ENCODE results near the gene ROR1.

DNA sequence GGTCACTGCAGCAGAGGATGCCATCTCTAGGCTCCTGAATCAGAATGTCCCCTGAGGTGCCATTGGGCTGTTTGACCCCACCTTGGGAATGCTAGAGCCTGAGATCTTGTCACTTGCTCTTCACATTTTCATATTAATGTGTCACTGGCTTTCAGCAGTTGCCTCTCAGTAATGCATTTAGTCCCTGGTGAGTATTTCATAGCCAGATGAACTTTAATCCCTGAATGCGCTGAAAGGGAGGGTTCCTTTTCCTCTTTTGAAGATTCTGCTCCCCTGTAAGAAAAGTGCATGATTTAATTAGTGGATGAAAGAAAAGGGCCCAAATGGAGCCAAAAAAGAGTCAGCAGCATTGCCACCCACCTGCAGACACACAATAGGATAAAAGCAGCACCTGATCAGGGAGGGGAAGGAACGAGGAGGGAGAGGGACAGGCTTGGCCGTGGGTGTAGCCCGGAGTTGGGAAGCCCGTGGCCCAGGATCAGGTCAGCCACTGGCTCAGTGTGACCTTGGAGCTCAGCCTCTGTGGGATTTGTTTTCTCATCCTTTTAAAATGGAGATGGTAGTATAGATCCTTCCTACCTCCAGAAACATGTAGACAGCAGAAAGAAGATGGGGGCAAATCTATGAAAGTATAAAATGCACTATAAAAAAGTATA is 31.1 kb downstream of the ROR1 start:
- TF ChIP-seq, protein P1, sequence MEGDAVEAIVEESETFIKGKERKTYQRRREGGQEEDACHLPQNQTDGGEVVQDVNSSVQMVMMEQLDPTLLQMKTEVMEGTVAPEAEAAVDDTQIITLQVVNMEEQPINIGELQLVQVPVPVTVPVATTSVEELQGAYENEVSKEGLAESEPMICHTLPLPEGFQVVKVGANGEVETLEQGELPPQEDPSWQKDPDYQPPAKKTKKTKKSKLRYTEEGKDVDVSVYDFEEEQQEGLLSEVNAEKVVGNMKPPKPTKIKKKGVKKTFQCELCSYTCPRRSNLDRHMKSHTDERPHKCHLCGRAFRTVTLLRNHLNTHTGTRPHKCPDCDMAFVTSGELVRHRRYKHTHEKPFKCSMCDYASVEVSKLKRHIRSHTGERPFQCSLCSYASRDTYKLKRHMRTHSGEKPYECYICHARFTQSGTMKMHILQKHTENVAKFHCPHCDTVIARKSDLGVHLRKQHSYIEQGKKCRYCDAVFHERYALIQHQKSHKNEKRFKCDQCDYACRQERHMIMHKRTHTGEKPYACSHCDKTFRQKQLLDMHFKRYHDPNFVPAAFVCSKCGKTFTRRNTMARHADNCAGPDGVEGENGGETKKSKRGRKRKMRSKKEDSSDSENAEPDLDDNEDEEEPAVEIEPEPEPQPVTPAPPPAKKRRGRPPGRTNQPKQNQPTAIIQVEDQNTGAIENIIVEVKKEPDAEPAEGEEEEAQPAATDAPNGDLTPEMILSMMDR (conservative IDR thresholded peaks at IDR 0.05; ENCODE audit: low read length) = no peak
- no peak for TF ChIP-seq EZH2phosphoT487 (IDR thresholded peaks at IDR 0.05; ENCODE audit: borderline replicate concordance, low read depth, low read length)

Data from OCI-LY7 (cell line).